NCI-H1417 treated with DMSO at 0.1 percent for 48 hours (cell line): ENCODE measurements around the gene GPNMB.

ENCODE experiments used
- DNase-seq: peaks from one replicate; lab custom pipeline; 2025; lab: John Stamatoyannopoulos, UW

The GPNMB gene

DNA sequence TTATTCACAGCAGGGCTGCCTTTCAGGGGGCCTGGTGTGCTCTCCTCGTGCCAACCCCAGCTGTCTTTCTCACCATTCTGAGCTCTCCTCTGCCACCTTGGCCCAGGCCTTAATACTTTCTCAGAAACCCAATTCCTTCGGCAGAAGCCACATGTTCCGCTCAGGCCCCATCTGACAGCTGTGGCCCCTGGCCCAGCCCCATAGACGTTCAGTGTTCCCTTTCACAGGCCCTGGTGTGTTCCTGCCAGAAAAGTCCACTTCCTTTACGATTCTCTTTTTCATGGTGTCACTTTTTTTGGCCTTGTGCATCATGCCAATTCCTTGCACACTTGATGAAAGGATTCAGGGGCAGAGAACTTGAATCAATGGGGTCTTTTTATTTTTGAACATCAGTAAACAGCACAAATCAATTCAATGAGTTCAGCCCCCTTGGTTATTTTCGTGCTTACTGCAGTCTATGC, 15.9 kb upstream of the GPNMB start:
- DNase-seq, result no peak

DNA sequence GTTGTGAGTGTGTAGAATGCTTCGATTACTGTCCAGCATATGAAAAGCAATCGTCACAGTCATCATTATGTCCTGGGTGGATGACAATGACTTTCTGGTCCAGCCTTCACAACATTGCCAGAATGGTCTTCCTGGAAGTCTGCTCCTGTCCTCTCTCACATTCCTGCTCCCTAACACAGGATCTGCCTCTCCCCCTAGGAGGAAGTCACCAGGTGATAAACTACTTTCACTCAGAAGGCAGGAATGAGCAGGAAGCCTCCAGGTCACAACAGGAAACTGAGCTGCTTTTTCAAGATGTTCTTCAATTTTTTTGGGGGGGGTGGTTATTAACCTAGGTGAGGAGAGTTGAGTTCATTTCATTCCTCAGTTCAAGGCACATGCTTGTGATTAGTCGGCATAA, 13.6 kb upstream of the GPNMB start:
- DNase-seq, result no peak

DNA sequence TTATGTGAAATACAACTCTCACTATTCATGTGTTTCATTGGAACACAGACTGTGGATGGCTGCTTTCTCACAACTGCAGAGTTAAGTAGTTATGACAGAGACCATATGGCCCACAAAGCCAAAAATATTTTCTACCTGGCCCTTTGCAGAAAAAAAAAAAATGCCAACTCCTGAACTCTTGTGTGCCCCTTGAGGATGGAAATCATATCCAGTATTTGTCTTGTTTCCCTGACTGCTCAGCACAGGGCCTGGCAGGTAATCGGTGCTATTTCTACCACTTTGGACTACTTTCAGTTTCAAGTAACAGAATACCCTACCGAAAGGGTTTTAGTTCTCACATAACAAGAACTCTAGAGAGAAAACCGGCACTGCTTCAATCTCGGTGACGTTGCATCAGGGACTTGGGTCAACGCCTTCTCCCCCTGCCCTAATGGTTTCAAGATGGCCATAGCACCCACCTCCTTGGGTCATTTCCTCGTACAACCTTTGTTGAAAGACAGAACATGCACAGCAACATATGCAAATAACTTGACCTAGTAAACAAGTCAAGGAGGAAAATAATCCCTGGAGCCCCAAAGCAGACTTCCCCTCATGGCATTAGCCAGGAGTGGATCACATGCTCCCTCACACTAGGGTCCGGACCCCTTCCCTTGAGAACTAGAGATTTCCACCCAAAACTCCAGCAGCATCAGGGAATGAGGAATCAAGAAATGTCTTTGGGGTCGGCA, 11.8 kb upstream of the GPNMB start:
- DNase-seq, result no peak

DNA sequence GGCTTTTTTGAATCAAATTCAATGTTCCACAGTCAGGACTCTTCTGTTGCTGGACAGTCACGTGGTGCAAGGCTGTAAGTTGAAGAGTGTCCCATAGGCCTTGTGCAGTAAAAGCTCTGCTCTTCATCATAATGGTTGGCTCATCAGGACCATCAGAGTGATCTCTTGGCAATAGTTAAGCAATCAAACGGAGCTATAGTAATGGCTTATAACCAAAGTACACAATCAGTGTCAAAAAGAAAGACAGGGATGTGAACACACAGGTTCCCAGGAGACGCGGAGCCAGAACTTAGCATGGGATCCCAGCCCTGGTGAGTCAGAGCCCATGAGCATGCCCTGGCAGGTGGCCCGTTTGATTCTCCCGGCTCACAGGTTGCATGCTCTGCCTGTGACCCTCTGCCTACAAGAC, 10.8 kb upstream of the GPNMB start:
- no peak for DNase-seq

DNA sequence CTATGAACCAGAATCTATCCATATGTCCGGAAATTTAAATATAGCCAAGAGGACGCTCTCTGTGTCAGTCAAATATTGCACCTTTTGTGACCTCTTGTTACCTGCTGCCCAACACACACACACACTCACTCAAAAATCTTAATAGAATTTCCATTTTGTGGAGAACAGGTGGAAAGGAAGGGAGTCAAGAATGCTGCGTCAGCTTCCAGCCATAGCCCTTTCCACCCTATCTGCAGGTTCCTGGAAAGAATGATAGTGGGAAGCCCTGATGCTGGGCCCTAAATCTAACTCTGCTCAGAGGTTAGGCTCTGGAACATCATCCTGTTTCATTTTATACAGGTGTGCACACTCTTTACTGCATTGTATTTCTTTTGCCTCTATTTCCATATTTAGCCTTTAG, 9.6 kb upstream of the GPNMB start:
- DNase-seq, result no peak

DNA sequence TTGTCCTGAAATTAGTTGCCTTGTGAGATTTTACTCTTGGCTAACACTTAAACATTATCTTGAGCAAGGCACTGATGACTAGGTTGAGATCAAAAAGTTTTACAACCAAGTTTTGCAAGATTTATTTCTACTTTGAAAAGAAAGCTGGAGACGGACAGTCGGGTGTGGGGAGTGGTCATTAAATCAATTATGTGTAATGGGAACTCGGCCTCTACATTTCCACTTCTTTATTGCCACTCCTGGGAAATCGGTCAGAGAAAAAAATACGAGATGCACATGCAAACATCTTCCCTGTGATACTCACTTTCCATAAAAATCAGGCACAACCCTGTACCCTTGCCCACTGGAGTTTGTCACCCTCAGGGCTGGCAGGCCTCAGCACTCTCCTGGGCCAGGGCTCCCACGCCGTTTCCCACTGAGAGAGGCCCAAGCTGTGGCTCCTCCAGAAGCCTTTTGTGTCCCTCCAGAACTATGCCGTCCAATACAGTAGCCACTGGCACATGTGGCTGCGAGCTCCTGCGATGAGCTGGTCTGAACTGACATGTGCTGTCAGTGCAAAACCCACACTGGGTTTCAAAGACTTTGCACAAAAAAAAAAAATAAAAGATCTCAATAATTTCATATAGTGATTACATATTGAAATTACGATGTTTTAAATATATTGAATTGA, 7.5 kb upstream of the GPNMB start:
- DNase-seq, result no peak

DNA sequence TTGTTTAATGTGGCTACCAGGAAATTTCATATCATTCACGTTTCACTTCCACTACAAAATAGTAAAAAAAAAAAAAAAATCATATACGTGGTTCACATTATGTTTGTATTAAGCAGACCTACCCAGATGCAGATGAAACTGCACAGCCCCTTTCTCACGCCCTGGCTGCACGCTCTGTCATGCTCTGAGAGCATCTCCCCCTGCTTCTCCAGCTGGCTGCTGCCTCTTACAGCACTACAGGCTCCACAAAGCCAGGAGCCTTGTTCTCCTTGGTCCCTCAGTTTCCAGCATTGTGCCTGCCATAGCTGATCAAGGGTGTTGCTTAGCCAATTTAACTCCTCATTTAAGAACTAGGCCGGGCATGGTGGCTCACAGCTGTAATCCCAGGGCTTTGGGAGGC, 6.9 kb upstream of the GPNMB start:
- DNase-seq, result no peak

DNA sequence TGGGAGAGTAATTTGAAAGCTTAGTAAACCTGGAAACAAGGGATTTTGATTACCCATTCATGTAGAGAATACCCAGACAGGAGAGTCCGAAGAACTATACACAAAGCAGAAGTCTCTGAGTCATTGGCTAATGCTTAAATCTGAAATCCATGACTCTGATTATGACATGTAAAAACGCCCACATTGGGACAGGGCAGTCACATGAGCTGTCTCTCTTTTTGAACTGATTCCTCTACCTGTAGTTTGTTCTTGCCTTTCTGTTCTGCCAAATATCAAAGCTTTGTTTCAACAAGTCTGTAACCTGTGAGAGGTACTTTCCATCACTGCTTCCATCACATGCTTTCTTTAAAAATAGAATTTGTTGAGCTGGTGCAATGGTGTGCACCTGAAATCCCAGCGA, 4.3 kb upstream of the GPNMB start:
- no peak for DNase-seq

DNA sequence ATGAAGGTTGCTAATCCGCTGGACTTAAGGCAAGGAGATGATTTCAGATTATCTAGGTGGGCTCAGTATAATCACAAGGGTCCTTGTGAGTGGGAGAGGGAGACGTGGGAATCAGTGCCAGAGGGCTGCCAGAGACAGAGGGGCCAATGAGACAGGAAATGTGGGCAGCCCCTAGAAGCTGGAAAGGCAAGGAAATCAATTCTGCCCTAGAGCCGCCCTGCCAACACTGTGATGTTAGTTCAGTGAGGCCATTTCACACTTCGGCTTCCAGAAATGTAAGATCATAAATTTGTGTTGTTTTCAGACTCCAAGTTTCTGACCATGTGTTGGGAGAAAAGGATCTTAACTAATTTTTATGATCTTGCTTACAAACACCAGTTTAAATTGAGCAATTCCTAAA, 3.6 kb upstream of the GPNMB start:
- no peak for DNase-seq

DNA sequence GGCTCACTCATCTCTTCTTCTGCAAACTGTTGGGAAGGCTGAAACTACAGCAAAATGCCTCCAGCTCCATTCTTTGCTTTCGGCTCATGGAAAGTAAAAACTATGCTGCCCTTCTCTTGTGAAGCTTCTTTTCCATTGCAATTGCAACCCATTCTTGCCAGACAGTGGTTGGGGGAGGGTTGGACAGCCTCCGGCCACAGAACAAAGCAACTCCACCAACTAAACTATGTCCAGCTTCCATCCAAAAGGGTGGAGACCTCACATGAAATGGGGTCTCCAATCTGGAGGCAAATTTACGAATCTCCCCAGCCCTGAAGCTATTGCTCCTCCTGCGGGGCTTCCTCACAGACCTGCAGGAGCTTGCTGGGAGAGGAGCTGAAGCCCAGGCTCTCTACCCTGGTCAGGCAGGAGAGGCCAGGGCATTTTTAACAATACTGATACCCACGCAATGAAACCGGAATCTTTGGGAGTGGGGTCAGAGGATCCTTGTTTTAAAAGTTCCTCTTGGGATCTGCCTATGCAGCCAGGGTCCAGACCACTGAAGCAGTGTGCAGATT, 549 bp downstream of the GPNMB start:
- no peak for DNase-seq

DNA sequence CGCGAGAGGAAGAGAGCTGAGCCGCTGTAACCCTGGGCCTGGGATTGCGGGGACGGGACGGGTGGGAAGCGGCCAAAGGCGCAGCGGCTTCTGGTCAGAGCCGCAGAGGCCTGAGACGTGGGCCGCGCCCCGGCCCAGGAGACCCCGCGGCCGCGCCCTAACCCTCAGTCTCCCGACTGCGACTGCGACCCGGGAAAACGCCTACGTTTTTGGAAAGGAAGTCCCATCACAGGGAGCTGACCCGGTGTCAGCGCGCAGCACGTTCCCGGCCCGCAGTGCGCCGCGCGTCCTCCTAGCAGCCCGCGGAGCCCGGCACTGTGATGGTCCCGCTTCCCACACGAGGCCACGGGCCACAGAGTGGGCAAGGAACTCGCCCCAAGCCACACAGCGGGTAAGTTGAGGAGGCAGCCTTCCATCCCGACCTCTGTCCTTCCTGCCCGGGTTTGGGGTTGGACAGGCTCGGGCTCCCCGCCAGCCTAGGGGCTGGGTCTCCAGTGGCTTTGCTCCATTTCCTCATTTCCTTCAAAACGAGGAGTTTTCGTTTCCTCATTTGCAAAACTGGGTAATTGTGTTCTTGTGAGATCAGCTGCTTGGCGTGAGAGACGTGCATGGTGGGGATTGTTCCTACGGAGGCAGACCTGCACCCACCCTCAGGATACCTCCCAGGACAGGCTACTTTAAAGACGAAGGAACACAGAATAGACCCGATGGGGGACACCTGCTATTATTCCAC, 1.2 kb downstream of the GPNMB start:
- DNase-seq, result no peak

DNA sequence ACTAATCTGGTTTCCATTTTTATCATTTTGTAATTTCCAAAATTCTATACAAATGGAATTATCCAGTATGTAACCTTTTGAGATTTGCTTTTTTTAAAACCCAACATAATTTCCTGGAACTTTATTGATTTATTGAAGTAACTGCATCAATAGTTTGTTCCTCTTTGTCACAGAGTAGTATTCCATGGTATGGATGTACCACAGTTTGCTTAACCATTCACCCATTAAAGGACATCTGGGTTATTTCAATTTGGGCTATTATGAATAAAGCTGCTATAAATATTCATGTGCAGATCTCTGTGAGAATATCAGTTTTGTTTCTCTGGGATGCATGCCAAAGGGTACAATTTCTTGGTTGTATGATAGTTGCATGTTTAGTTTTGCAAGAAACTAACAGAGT, 2.9 kb downstream of the GPNMB start:
- DNase-seq, result no peak

DNA sequence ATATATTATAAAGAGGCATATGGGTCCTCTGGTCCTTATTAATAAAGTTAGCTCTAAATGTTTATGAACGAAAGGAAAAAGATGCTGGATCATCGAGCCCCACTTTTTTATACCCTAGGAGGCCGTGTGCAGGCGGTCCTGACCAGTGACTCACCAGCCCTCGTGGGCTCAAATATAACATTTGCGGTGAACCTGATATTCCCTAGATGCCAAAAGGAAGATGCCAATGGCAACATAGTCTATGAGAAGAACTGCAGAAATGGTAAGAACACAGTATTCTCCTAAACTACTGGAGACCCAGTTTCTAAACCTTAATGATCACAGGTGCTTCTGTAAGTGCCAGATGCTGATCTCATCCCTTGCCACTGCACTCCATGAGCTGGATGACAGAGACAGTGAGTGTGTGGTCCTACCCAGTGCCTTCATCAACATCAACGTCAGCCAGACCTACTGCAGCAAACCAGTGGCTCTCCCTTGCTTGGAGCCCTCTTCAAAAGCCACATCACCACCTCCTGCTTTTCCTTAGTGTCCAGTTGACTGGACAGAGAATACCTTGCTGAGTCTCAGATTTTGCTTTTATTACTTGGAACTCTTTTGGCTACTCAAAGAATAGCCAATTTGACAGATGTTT, 7.6 kb downstream of the GPNMB start:
- DNase-seq, result no peak

DNA sequence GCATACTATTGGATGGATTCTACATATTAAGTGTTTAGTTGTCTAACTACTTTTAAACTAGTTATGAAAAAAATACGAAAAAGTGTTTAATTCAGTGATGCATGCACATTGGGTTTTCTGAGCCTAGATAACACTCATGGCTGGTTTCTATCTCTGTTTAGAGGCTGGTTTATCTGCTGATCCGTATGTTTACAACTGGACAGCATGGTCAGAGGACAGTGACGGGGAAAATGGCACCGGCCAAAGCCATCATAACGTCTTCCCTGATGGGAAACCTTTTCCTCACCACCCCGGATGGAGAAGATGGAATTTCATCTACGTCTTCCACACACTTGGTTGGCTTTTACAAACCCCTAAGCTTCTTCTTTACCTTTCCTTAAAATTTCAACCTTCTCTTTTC, 10.2 kb downstream of the GPNMB start:
- no peak for DNase-seq

DNA sequence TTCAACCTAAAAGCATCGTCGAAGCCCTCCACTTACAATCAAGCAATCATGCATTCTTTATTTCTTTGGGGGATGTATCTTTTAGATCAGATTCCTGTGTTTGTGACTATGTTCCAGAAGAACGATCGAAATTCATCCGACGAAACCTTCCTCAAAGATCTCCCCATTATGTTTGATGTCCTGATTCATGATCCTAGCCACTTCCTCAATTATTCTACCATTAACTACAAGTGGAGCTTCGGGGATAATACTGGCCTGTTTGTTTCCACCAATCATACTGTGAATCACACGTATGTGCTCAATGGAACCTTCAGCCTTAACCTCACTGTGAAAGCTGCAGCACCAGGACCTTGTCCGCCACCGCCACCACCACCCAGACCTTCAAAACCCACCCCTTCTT, 13.8 kb downstream of the GPNMB start:
- no peak for DNase-seq

DNA sequence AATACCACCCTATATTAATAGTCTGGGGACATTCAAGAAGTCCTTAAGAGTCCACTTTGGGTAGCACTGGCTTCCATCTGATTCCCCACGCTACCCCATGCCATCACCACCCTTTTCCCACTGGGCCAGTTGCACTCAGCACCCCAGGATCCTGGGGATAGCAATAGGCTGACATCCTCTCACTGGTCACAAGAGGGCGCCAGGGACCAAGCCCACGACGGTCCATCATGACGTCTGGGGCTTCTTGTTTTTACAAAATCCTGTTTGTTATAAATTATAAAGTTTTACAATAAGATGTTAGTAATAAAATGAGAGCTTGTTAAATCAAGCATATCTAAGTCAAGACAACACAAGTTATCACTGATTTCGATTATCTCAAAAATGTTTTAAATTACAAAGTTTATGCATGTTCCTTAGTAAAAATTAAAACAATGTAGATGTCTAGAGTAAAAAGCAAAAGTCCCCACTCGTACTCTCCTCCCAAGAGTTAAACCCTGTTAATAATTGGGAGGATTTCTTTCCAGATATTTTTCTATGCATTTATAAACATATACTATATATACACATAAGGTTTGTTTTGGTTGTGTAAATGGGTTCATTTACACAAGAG, 15.4 kb downstream of the GPNMB start:
- DNase-seq, result no peak

DNA sequence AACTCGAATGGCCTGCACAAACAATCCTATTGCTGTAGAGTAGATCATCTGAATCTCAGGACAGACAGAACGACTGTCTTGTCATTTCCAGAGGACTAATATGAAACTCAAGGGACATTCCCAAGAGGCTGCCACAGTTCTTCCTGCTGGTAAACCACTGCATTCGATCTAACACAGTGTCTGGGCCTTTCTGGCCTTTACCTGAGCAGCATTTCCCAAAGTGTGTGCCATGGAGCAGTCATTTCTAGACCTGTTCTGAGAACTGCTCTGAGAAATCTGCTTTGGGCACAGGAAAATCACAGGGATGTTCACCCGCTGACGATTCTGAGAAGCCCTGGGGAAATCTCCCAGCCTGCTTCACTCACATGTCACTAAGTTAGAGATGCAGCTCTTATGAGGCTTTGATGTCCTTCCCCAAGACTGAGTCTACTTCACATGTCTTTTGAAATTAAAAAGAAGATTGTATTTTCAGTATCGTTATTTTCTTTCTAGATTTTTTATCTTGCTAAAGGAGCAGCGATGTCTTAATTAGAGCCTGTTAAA, 18.4 kb downstream of the GPNMB start:
- no peak for DNase-seq

DNA sequence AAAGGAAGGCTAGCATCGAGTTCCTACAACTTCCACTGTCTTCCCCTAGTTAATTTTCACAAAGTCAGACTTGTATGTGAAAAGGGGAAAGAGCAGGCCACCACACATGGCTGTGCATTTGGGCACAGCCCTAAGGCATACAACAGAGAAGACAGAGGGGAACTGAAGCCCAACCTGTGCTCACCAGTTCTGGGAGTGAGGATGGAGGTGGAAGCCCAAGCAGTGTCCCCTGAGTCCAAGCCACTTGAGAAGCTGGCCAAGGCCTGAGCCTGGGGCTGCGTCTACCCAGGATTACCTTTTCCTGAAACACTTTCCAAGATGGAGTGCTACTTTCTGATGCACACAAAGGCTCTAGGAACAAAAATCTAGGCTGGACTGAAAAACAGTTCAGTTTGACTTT, 20.3 kb downstream of the GPNMB start:
- no peak for DNase-seq

DNA sequence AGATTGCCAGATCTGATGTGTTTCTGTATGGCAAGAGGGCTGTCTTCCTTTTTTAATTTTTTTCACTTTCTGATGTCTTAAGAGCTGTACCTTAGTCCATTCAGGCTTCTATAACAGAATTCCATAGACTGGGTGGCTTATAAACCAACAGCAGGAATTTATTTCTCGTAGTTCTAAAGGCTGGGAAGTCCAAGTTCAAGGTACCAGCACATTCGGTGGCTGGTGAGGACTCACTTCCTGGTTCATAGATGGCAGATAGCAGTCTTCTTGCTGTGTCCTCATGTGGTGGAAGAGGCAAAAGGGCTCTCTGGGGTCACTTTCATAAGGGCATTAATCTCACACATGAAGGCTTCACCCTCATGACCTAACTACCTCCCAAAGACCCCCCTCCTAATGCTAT, 20.8 kb downstream of the GPNMB start:
- no peak for DNase-seq

DNA sequence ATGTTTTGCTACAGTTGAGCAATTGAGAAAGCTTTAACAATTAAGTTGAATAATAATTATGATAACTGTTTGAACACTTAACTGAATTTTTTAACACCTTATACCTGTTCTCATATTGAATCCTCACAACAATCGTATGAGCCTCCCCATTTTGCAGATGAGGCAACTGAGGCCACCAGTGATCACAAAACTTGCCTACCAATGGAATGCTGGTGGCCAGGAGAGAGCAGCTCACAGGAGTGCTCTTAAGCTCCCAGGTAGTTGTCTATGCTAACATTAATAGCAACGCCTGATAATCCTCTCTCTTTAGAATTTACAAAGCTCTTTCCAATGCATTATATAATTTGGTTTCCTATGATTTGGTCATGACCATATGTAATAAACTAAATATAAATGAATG, 21.6 kb downstream of the GPNMB start:
- no peak for DNase-seq

DNA sequence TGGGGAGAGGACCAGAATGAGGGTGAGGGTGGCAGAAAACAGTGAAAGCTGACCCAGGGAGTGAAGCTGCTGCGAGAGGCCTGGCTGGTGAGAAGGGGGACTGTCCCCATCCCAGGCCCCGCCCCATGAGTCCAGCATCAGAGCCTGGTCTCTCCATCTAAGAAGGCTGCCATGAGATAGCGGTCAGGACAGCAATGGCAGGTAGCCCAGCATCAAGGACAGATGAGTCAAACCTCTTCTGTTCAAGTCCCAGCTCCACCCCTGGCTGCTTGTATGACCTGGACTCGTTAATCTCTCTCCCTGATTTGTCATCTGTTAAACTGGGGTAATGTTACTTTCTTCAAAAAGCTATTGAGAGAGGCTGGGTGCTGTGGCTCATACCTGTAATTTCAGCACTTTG, 22.2 kb downstream of the GPNMB start:
- no peak for DNase-seq

DNA sequence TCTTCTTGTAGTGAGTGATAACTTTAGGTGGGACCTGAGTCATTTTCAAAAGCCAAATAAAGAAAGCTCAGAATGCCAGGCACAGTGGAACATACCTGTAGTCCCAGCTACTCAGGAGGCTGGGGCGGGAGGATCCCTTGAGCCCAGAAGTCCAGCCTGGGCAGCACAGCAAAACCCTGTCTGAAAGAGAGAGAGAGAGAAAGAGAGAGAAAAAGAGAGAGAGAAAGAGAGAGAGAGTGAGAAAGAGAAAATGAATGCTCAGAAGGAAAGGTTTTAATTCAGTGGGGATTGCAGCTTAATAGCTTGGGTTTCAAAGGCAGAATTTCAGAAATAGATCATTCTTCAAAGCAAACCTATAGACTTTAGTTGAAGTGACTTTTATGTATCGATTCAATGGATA, 25.7 kb downstream of the GPNMB start:
- DNase-seq, result no peak
